ENCODE results near the gene EYS.

DNA sequence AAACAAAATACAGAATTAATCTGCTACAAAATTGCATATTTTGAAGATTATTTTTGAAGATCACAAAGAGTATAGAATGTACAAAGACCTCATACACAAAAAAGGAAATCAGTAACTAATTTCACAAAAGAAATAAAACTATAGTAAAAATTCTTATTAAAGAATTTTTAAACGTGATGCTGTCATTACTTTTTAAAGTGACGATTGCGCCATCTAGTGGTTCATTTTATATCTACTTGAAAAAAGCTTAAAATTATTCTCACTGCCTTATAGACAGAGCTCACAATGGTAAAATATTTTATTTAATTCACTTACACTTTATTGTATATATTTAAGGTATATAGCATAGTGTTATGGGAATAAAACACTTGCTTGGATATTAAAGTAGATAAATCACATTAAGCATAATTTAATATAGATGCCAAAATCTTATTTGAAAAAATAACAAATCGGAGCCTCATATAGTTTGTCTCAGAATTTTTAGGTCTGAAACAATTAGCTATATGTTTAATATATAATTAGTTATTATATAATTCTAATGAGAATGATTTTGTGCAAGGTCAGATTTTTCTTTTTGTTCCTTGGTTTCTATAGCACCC, 1942.6 kb downstream of the EYS start:
- TF ChIP-seq EP300 (IDR thresholded peaks at IDR 0.05), result no peak
- no peak for TF ChIP-seq CHD4 (IDR thresholded peaks at IDR 0.05; ENCODE audit: borderline replicate concordance)
- TF ChIP-seq, protein P1, sequence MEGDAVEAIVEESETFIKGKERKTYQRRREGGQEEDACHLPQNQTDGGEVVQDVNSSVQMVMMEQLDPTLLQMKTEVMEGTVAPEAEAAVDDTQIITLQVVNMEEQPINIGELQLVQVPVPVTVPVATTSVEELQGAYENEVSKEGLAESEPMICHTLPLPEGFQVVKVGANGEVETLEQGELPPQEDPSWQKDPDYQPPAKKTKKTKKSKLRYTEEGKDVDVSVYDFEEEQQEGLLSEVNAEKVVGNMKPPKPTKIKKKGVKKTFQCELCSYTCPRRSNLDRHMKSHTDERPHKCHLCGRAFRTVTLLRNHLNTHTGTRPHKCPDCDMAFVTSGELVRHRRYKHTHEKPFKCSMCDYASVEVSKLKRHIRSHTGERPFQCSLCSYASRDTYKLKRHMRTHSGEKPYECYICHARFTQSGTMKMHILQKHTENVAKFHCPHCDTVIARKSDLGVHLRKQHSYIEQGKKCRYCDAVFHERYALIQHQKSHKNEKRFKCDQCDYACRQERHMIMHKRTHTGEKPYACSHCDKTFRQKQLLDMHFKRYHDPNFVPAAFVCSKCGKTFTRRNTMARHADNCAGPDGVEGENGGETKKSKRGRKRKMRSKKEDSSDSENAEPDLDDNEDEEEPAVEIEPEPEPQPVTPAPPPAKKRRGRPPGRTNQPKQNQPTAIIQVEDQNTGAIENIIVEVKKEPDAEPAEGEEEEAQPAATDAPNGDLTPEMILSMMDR (IDR thresholded peaks at IDR 0.05), result peak; percentile 42; the same call in 2 of the 3 replicates
- TF ChIP-seq, protein P2, sequence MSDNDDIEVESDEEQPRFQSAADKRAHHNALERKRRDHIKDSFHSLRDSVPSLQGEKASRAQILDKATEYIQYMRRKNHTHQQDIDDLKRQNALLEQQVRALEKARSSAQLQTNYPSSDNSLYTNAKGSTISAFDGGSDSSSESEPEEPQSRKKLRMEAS (IDR thresholded peaks at IDR 0.05), result no peak
- no peak for TF ChIP-seq ESRRA (IDR thresholded peaks at IDR 0.05; ENCODE audit: borderline replicate concordance, low read length)
- TF ChIP-seq, protein P3, sequence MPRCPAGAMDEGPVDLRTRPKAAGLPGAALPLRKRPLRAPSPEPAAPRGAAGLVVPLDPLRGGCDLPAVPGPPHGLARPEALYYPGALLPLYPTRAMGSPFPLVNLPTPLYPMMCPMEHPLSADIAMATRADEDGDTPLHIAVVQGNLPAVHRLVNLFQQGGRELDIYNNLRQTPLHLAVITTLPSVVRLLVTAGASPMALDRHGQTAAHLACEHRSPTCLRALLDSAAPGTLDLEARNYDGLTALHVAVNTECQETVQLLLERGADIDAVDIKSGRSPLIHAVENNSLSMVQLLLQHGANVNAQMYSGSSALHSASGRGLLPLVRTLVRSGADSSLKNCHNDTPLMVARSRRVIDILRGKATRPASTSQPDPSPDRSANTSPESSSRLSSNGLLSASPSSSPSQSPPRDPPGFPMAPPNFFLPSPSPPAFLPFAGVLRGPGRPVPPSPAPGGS (IDR thresholded peaks at IDR 0.05), result no peak
- no peak for TF ChIP-seq POLR2A (IDR thresholded peaks at IDR 0.05; ENCODE audit: low read length)
- TF ChIP-seq RAD21 (conservative IDR thresholded peaks at IDR 0.05 in 1 of 2, IDR thresholded peaks at IDR 0.05 in 1 of 2), result peak; percentile 56 to 73
- TF ChIP-seq CEBPB (IDR thresholded peaks at IDR 0.05), result no peak
- TF ChIP-seq RARB (CRISPR knock-in tag; IDR thresholded peaks at IDR 0.05), result no peak
- no peak for TF ChIP-seq RFX5 (IDR thresholded peaks at IDR 0.05)
- TF ChIP-seq CBX8 (IDR thresholded peaks at IDR 0.05), result no peak
- TF ChIP-seq PHF8 (IDR thresholded peaks at IDR 0.05; ENCODE audit: borderline replicate concordance, low read depth), result no peak

All from A549 (cell line).